SK-N-SH treated with all-trans-retinoic acid at 6 μM for 48 hours (cell line): Measurements from ENCODE around the gene DNTT.

Experiments used
- ARNTL ChIP-seq: fragments of 450-650 bp; formaldehyde crosslinking; IDR thresholded peaks from 2 replicates; pipeline ENCODE4 v1.5.0; 2020; ENCODE audit warnings: low read depth, mild to moderate bottlenecking, moderate library complexity, borderline replicate concordance
- ZNF565 ChIP-seq: fragments of 450-650 bp; formaldehyde crosslinking; conservative IDR thresholded peaks from 2 replicates; pipeline ENCODE4 v1.5.0; 2020; ENCODE audit warnings: low read depth, mild to moderate bottlenecking, moderate library complexity
- ZNF70 ChIP-seq: fragments of 450-650 bp; formaldehyde crosslinking; IDR thresholded peaks from 2 replicates; pipeline ENCODE4 v1.5.0; 2020; ENCODE audit warnings: mild to moderate bottlenecking, moderate library complexity

- no peak for TF ChIP-seq ARNTL
- no peak for TF ChIP-seq ZNF565 (CRISPR knock-in tag)
- TF ChIP-seq ZNF70, result no peak
Measured at GRCh38 chr10:96357038-96357620, 52.9 kb downstream of the DNTT start.
